HPDE6-E6E7 (cell line): ENCODE results near the gene NOTCH3.

Experiments used
- DNase-seq: peaks from one replicate; pipeline ENCODE4 v3.0.0; 2011; ENCODE audit warnings: missing footprints; ENCODE audit errors: extremely low spot score

The NOTCH3 gene

DNA sequence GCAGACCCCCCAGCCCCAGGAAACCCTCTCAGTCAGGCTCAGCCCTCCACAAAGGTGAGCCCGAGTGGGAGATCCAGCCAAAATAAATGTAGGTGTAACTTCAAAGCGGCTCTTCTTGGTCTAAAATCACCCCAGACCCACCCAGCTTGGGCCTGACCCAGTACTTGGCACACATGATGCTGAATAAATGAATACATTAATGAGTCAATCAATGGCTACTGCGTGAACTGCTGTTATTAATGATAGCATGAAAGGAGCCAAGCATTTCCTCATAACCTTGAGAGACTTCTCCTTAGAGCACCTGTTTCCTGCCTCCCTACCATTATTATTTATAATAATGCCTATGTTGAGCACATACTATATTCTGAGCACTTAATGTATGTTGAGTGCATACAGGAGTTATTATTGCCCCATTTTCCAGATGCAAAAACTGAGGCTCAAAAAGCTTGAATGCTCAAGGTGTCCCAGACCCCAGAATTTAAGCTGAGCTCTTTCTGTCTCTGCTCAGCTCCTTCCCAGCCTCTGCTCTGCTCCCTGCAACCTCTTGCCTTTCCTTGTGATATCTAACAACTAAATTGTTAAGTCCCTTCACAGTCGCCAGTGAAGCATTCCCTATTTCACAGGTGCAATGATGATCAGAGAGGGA lies 4.3 kb downstream of the NOTCH3 start:
- DNase-seq: no peak

DNA sequence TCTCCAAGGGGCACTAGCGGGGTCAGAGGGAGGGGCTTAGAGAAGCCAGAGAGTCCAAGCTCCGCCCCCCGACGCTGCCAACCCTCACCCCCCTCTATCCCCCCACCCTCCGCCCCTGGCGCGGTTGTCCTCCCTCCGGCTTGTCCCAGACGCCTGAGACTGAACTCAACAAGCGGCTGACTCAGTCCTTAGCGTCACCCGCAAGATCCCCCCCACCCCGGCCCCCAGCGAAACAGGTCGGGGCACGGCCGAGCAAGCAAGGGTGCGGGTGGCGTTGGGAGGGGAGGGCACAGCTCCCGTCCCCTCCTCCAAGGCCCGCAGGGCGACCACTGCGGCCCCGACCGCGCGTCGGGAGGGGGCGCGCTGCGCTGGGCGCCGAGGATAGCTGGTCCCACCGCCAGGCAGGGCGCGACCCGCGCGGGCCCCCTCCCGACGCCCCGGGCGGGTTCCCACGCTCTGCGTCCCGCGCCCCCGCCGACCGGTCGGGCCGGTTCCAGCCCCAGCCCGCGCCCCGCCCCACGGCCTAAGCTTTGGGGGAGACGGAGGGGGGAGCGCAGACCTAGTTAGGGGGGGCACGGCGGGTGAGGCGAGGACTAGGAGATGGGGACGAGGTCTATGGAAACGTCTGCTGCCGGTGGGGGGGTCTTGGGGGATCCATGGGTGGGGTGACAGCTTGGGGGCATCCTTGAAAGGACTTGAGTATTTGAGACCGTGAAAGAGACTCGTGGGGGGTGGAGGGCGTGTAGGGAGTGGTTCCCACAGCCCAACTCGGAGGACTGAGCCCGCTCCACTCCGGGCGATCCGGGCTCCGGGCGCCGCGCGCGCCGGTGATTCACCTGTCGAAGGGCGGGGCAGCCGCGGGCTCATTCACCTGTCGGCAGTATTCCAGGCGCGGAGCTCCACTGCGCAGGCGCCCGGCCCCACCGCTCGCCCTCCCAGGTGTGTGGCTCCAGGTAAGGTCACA lies 5.1 kb downstream of the NOTCH3 start:
- peak; percentile 88 for DNase-seq

- DNase-seq: no peak
Measured at GRCh38 chr19:15194938-15195337, 5.9 kb downstream of the NOTCH3 start.

DNA sequence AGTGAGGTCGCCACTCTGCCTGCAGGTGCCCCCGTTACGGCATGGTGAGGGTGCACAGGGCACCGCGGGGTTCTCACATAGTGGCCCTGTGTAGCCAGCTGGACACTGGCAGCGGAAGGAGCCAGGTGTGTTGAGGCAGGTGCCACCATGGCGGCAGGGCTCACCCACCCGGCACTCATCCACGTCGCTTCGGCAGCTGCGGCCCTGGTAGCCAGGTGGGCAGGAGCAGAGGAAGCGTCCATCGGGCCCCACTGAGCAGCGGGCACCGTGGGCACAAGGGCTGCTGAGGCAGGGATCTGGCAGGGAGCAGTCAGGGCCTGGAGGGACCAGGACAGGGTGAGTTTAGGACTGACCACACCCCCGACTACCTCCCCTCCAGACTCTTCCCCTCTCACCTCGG lies 8.8 kb downstream of the NOTCH3 start:
- DNase-seq: no peak

DNA sequence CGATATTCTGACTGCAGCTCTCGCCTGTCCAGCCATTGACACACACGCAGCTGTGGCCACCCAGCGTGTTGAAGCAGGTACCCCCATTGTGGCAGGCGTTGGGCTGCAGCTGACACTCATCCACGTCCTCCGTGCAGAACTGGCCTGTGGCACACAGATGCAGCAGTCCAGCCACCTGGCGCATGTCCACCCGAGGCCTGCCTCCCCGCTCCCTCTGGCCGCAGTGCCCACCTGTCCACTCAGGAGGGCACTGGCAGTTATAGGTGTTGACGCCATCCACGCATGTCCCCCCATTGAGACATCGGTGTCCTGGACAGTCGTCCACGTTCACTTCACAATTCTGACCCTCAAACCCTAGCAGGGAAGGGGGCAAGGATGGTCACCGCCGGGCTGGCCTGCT lies 9.3 kb downstream of the NOTCH3 start:
- no peak for DNase-seq

DNA sequence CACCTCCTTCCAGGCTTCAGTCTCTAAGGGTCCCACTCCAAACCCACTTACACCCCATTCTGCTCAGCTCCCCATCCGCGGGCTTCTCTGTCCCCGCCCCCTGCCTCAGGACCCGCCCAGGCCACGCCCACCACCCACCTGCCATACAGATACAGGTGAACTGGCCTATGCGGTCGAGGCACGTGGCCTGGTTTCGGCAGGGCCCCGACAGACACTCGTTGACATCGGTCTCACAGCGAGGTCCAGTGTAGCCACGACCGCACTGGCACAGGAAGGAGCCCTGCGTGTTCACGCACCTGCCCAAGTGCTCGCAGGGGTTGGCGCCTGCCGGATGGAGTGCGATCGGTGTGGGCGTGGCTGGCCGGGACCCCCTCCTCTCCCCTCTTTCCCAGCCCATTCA lies 11.9 kb downstream of the NOTCH3 start:
- DNase-seq: no peak

DNA sequence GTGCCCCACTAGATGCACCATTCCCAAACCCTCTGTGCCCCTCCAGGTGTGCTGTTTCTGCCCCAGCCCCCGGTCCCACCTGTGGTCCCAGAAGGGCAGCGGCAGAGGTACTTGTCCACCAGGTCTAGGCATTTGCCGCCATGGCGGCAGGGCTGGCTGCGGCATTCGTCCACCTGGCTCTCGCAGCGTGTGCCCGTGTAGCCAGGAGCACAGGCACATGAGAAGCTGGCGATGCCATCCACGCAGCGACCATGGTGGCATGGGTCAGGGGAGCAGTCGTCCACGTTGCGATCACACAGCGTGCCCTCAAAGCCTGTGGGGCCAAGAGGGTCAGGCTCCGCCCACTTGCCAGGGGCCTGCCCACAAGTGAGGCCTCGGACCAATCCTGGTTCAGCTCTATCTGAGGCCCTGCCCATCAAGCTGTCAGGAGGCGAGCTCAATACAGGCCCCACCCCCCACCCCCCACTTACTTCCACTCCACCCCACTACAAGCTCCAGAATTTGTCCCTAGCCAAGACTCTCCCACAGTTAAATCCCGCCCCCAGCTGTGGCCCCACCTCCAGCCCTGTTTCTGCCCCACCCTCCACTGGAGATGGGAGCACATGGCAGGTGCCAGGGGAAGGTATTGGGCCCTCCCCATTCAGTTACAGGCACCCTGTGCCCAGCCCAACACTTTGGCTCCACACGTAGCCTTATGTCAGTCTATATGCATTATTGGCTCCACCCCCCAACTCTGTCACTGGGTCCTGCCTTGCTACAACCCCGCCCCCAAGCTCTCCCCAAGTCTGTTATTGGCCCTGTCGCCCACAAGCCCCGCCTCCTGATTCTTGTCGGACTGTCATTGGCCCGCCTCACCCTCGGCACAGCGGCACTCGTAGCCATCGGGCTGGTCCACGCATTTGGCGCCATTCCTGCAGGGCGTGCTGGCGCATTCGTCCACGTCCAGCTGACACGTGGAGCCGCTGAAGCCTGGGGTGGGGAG lies 13.5 kb downstream of the NOTCH3 start:
- DNase-seq: no peak

DNA sequence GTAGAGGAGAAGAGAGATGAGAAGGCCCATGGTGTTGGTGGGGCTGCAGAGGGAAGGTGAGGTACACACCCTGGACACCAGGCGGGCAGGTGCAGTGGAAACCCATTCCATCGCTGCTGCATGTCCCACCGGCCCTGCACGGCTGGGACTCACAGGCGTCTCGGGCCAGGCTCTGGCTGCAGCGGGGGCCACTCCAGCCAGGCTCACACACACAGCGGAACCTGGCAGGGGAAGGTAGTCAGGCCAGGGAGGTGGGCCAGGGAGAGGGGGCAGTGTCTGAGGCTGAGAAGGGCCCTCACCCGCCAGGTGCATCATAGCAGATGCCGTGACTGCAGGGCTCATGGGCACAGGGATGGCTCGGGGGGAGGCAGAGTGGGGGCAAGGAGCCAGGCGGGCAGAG lies 15.6 kb downstream of the NOTCH3 start:
- no peak for DNase-seq

GRCh38 chr19:15184776-15185175 lies 16.0 kb downstream of the NOTCH3 start:
- no peak for DNase-seq

DNA sequence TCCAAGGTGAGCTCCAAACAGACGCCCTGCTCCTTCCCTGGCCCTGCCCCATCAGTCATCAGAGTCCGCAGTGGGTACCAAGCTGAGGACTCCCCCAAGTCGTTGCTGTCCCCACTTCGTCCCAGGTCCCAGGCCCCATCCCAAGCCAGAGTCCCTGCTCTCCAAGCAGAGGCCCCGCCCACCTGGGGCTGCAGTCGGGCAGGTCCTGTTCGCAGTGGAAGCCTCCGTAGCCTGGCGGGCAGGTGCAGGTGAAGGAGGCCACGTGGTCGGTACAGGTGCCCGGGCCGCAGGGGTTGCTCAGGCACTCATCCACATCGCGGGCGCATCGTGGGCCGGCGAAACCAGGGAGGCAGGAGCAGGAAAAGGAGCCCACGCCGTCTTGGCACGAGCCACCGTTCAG lies 19.4 kb downstream of the NOTCH3 start:
- DNase-seq: no peak

DNA sequence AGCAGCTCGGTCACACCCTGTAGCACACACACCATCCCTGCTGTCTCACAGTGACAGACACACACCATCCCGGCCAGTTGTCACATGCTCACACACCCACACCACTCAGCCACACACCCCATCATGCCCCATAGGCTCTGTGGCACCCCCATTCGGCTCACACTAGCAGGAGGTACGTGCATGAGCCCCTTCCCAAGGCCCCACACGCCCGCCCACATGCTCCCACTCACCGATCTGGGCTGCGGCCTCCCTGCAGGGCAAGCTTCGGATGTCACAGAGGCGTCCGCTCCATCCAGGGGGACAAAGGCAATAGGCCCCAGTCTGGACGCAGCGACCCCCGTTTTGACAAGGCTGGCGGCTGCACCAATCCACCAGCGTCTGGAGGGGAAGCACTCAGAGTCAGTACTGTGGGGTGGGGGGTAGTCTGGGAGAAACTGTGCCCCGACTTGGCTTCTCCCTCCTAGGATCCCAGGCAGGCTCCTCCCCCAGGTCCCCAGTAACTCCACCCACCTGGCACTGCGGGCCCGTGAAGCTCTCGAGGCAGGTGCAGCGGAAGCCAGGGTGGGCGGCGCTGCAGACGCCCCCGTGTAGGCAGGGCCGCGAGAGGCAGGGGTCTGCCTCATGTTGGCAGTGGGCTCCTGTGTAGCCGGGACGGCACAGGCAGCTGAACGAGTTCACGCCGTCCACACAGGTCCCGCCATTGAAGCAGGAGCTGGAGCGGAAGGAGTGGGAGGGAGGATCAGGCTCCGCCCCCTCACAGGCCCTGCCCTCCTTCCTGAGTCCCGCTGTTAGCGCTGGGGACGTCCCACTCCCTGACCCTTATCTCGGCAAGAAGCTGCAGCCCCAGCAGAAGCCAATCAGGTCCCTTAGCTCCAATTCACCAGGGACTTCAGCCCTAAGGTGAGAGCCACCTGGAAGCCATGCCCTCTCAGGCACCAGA lies 20.1 kb downstream of the NOTCH3 start:
- no peak for DNase-seq

DNA sequence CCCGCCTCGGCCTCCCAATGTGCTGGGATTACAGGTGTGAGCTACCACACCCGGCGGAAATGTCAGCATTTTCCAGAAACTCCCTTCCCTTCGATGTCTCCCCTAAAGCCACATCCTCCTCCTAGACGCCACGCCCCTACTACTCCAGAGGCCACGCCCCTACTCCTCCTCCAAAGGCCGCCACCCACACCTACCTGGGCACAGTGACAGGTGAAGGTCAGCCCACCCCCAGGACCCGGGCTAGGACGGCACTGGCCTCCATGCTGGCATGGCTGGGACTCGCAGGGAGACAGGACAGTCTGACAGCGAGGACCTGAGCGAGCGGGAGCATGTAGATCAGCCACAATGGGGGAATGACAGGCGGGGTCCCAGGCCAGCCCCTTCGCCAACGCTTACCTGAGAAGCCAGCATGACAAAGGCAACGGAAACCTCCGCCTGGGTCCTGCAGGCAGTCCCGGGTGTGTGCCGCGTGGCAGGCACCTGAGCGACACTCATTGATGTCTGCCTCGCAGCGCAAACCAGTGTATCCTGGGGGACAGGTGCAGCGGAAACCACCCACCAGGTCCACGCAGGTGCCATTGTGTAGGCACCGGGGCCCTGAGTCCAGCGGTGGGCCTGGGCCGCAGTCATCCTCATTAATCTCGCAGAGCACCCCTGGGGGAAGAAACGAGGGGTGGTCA lies 22.0 kb downstream of the NOTCH3 start:
- DNase-seq: no peak

DNA sequence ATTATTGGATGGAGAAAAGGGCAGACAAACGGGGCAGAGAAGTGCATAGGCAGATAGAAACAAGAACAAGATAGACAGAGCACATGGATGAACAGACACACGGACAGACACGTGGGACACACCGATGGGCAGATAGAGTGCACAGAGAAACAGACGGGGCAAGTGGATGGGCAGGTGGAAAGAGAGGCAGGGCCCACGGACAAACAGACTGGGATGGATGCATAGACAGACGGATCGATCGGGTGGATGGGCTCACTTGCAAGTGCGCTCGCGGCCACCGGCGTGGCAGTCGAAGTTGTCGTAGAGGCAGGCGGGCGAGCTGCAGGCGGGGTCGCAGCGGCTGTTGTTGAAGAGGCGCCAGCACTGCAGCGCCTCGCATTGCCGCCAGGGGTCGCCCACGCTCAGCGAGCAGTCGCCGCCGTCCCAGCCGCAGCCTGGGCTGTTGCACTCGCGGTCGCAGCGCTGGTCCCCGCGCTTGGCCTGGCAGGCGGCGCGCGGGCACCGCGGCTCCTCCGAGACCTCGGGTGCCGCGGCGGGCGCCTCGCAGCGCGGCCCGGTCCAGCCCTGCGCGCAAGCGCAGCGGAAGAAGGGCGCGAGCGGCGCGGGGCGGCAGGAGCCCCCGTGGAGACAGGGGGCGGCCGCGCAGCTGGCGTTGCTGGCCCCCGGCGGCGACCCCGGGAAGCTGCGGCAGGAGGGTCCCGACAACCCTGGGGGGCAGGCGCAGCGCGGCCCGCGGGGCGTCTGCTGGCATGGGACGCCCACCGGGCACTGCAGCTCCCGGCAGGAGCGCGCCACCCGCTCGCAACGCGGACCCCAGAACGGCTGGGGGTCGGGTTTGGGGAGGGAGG lies 23.3 kb downstream of the NOTCH3 start:
- DNase-seq: peak; percentile 51

DNA sequence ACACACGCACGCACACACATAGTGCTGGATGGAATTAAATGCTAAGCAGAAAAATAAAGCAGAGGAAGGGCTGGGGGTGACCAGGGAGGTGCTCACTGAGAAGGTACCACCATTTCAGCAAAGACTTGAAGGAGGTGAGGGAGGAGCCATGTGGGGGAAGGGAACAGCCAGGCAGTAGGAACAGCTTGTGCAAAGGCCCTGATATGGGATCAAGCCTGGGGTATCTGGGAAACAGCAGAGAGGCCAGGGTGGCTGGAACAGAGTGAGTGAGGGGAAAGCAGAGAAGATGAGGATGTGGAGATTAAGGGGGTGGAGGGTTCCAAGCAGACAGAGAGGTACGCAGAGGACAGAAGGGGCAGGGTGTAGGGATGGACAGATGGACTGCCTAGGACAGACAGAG lies 25.2 kb downstream of the NOTCH3 start:
- DNase-seq: no peak

GRCh38 chr19:15173746-15174404 lies 26.9 kb downstream of the NOTCH3 start:
- DNase-seq: no peak

GRCh38 chr19:15170345-15170744 lies 30.4 kb downstream of the NOTCH3 start:
- no peak for DNase-seq

GRCh38 chr19:15169541-15170285 lies 31.1 kb downstream of the NOTCH3 start:
- no peak for DNase-seq

- no peak for DNase-seq
Measured at GRCh38 chr19:15166700-15167099, 34.1 kb downstream of the NOTCH3 start.
